HS-27A (cell line): ENCODE data around the gene AFAP1L2.
A peak's percentile ranks its signal among the peaks of the same experiment; 100 is the strongest.

Experiments used
- DNase-seq: peaks from one replicate; pipeline ENCODE4 v3.0.0-alpha.2; 2012; ENCODE audit warnings: low read depth, missing footprints

AFAP1L2 gene

GRCh38 chr10:114387784-114388183 lies 16.5 kb downstream of the AFAP1L2 start:
- DNase-seq, result no peak

DNA sequence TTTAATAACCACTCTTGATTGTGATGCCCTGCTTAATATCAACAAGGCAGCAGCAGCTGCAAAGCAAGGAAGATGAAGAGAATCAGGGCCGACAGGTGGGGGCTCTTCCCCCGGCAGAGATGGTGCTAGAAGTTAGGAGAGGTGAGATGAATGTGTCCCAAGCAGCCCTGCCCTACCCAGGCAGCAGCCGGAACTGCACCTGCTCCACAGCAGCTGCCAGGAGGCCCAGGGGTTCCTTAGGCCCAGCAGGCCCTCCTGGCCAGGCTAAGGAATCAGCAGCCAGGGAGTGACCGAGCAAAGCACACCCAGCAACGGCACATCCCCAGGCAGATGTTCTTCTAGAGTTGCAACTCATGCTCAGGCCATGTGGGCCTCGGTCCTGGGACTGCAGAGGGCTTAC lies 17.9 kb downstream of the AFAP1L2 start:
- DNase-seq, result no peak

DNA sequence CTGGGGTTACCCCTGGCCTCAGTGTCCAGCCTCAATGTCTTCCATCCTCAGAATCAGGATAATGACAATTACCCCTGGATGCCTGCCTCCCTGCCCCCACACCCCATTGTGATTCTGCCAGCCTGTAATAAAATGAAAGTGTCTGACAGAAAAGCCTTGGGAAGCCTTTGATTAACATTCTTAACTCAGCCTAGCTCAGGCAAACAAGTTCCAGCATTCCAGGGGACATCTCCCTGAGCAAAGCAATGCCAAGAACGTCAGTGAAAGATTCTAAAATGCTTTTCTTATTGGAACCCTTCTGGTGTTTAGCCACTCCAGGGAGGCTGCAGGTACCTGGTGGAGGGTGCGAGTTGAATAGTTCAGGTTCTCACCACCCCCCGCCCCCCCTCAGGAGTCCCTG lies 18.7 kb downstream of the AFAP1L2 start:
- DNase-seq, result no peak

DNA sequence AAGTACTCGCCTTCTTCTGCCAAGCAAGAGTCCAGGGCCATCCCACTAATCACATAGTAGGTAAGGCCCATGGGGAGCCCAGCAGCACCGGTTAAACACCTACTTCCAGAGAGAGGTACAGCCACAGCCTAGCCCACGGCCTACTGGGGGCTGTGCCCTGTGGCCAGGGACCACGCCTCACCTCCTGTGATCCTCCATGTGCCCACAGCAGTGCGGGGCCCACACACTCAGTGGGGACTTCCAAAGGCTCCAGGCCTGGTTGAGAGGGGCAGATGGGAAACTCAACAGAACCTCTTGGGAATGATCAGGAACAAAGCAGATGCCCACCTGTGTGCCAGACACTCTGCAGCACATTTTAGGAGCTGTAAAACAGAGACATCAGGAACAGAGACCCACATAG lies 19.7 kb downstream of the AFAP1L2 start:
- no peak for DNase-seq

DNA sequence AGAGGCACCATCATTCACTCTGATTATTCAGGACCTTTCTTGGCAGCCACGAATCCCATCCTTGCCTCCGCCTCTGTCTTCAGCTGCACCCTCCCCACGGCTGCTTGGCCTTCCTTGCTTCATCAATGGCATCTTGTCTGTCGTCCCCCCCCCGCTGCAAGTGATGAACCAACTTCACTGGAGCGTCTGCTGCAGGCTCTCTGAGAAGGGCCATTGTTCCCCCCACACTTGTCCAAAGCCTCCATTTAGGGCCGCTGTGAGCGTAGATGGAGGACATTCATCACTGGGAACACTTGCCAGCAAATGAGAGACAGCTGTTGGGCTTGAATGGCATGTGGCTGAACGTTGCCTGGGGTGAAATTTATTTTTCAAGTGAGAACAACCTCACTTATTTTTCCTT lies 20.1 kb downstream of the AFAP1L2 start:
- DNase-seq, result no peak

GRCh38 chr10:114380797-114381196 lies 23.5 kb downstream of the AFAP1L2 start:
- DNase-seq, result no peak

DNA sequence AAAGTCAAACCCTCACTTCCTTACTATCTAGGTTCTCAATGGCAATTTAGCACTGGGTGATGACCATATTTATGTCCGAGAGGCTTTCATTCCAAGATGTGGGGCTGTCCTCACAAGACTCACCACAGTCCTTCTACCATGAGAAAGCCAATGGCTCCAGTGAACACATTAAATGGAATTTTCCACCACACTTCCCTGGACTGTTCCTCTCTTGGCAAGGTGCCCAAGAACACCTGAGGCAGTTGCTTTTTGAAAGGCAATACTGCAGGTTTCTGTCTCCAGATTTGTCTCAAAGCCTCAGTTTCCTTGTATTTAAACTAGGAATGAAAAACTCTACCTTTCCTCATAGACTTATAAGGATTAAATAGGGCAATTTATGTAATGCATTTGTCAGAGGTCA lies 24.2 kb downstream of the AFAP1L2 start:
- DNase-seq, result no peak

- no peak for DNase-seq
Observed at GRCh38 chr10:114379631-114380041, 24.7 kb downstream of the AFAP1L2 start.

DNA sequence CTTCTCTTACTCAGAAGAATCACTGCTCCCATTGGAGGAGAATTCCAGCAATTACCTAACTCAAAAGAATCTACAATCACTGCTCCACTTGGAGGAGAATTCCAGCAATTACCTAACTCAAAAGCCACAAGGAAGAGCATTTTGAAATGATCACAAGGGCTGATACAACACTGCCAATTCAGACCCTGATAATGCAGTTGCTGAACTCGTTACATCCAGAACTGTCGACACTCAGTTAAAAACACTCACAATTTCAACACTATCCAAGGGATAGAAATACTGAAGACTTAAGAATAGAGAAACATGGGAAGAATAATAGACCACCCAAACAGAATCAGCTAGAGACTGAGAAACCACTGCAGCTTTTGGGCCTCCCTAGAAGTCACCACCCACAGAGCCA lies 27.8 kb downstream of the AFAP1L2 start:
- DNase-seq, result no peak

DNA sequence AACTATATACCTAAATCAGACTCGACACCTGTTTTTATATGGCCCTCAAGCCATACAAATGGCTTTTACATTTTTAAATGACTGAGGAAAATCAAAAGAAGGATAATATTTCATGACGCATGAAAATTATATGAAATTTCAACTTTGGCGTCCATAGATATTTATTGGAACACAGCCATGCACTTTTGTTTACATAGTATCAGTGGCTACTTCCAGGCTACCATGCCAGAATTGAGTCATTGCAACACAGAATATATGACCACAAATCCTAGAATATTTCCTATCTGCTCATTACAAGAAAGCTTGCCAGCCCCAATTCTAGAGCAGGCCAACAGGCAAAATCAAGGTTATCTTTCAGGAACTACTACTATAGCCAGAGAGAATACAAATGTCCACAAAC lies 29.3 kb downstream of the AFAP1L2 start:
- DNase-seq, result peak; percentile 39

- DNase-seq, result no peak
Observed at GRCh38 chr10:114374053-114374791, 30.1 kb downstream of the AFAP1L2 start.

DNA sequence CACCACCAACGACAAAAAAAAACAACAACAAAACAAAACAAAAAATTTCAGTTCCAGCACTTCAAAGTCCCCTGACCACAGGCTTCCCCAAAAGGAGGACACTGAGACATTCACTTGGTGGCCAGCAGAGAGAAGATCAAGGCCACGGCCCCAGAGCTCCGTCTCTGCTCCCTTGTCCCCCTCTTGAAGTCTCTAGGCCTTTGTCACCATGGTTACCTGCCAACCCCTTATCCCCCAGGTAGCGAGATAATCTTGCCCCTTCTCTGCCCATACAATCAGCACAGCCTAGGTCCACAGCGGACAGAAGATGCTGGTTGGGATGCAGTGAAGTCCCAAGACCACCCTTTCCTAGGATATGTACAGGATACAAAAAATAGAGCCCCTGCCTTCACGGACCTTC lies 30.7 kb downstream of the AFAP1L2 start:
- DNase-seq, result no peak

GRCh38 chr10:114372995-114373394 lies 31.3 kb downstream of the AFAP1L2 start:
- no peak for DNase-seq

DNA sequence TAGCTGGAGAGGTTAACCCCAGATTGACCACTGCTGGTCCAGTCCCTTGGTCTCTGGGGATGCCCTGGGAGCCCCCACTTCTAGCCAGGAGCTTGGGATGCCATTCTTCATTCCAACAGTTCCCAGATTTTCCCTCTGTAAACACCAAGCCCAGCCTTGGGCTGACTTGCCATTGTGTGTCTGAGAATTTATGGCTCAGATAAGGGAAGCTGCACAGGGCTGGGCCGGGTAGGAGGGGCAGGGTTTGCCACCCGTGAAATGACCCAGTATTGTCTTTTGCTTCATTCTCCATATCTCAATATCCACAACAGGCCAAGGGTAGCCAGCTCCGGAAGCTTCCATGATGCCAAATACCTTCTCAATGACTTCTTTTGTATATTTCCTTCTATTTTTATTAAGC lies 32.1 kb downstream of the AFAP1L2 start:
- DNase-seq, result no peak

GRCh38 chr10:114370966-114371365 lies 33.3 kb downstream of the AFAP1L2 start:
- no peak for DNase-seq

DNA sequence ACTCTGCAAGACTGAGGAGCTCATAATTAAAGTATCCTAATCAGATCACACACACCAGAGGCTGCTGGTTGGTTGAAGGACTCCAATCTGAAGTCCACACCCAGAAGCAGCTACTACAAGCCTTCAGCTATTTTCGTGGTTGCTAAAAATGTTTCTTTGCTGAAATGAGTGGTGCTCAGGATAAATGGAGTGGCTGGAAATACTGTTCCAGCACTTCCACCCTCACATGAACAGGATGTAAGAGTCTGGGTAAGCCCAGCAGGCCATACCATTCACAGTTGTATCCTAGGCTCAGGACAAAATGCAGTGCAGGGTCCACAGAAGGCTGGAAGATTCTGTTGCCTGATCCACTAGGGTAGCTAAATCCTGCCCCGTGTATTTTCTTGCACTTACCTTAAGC lies 34.1 kb downstream of the AFAP1L2 start:
- no peak for DNase-seq

GRCh38 chr10:114368057-114368391 lies 36.3 kb downstream of the AFAP1L2 start:
- no peak for DNase-seq

GRCh38 chr10:114367351-114368056 lies 36.8 kb downstream of the AFAP1L2 start:
- no peak for DNase-seq

GRCh38 chr10:114364726-114365125 lies 39.6 kb downstream of the AFAP1L2 start:
- DNase-seq, result no peak

- no peak for DNase-seq
Observed at GRCh38 chr10:114363745-114364454, 40.4 kb downstream of the AFAP1L2 start.

DNA sequence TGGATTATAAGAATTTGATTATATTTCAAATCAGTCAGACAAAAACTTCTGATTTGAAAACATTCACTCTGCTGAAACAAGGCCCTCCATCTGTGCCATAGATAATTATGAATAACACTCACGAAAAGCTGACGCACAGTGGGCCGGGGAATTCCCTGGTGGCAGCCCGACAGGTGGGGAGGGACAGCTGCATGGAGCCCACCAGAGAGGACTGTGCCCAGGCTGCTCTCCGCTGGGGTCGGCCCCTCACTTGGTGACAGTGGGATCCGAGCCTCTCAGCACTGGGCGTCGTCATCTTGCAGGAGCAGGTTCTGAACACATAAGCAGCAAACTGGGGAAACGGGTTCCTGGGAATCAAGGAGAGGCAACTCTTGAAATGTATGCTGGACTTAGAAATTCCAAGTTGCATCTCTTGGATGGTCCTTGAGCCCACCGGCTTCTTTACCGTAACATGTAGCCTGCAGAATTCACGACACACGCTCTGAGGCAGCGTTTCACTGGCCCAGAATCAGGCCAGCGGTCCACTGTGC lies 41.4 kb downstream of the AFAP1L2 start:
- DNase-seq, result no peak

DNA sequence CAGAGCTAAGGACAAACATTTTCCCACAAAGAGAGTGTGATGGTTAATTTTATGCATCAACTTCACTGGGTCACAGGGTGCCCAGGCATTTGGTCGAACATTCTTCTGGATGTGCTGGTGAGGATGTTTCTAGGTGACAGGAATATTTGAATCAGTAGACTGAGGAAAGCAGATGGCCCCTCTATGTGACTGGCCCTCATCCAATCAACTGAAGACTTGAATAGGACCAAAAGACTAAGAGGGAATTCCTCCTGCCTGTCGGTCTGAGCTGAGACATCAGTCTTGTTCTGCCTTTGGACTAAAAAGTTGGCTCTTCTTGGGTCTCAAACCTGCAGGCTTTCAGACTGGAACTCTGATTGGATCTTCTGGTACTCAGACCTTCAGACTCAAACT lies 44.4 kb downstream of the AFAP1L2 start:
- DNase-seq, result no peak
